GM11168 (cell line): ENCODE results near the gene CADPS2.
"Not testable (repeated sequence)": the region's sequence is repeated elsewhere in the genome, so short reads cannot be mapped to it uniquely, and the experiment has no call there.

ENCODE experiments used
- in situ Hi-C: fragments of 300-500 bp; cut with MboI; formaldehyde crosslinking; loops from one replicate; pipeline ENCODE4 v1.12.0; 2022; ENCODE audit warnings: low sequenced_read_pairs; ENCODE audit not compliant: unreplicated experiment

The CADPS2 gene

GRCh38 chr7:122858320-122858719 lies 27.9 kb downstream of the CADPS2 start:
- in situ Hi-C loops: no loop called here

DNA sequence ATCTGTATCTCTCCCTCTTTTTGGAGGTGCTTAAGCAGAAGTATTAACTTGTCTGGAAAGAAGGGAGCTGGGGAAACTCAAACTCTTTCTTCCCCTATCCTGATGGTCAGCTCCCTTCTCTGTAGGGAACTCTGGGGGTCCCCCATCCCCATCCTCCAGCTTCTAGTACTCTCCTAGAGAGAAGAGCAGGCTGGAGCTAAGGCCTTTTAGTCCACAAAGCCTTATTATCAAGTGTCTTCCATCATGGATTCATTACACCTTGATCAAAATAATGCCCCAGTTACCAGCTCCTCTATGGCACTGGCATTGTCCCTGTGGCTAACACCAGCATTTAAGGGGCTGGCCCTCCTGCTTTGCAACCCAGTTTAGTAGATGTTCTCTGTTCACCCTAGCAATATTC lies 35.7 kb downstream of the CADPS2 start:
- in situ Hi-C loops: no loop called here

DNA sequence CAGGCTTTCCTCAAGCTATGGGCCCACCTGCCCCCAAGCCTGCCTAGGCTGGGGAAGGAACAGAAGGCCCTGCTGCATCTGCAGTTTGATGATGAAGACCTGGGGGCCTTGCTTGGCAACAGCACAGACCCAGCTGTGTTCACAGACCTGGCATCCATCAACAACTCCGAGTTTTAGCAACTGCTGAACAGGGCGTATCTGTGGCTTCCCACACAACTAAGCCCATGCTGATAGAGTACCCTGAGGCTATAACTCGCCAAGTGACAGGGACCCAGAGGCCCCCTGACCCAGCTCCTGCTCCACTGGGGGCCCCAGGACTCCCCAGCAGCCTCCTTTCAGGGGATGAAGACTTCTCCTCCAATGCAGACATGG lies 36.3 kb downstream of the CADPS2 start:
- in situ Hi-C loops: no loop called here

DNA sequence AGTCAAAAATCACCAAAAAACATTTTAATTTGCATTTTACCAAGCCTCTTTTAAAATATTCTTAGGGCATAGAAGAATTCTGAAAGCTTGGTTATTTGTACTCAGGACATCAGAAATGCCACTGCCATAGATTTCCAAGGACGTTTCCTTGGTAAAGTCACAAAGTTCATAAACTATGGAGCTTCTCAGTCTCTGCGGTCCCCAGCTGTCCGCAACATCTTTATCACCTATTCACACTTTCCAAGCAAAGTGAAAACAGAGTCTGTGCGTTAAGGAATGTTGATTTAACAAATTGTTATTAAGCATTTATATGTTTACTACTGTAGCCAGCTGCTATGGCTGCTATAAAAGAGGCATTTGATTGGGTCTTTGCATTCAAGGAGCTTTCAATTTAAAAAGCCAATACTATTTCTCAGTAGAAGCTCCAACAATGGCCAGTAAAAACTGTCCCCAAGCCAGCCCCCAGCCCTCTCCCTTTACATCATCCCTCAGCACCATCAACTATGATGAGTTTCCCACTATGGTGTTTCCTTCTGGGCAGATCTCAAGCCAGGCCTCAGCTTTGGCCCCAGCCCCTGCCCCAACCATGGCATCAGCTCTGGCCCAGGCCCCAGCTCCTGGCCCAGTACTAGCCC lies 36.8 kb downstream of the CADPS2 start:
- in situ Hi-C loops: no loop called here

GRCh38 chr7:122847871-122848473 lies 38.3 kb downstream of the CADPS2 start:
- in situ Hi-C loops: no loop called here

DNA sequence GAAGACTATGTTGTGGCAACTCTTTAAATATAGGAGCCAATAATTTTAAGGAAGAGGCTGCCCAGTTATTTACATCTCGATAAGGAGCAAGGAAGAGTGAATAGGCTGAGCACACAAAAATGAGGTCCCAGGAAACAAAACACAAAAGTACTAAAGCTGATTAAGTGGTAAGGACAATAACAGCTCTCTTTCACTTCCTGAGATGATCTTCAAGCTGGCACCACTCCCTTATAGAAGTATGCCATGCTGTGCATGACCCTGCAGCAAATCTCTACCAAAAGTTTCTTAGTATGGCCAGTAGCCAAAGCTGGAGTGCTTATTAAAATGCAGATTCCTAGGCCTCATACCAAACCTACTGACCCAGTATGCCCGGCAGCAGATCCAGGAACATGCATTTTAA lies 39.7 kb downstream of the CADPS2 start:
- in situ Hi-C loops: no loop called here

DNA sequence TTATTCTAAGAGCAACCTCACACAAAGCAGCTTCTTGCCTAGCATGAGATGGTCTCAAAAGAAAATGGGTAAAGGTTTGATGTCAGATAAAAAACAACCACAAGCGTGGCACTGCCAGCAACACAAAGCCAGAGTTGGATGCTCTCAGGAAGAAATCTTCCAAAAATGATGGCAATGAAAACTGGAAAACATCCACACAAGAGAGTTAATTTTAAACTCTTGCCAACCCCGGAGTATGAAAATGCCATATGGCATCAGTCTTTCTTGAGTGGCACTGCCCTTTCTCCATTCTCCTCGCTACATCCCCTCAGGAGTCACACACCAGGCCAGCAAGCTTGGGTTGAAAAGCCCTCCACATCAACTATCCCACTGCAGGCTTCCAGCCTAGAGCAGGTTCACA lies 41.0 kb downstream of the CADPS2 start:
- in situ Hi-C loops: no loop called here

- in situ Hi-C loops: no loop called here
Measured at GRCh38 chr7:122844191-122844988, 41.9 kb downstream of the CADPS2 start.

- in situ Hi-C loops: no loop called here
Measured at GRCh38 chr7:122842971-122843370, 43.3 kb downstream of the CADPS2 start.

DNA sequence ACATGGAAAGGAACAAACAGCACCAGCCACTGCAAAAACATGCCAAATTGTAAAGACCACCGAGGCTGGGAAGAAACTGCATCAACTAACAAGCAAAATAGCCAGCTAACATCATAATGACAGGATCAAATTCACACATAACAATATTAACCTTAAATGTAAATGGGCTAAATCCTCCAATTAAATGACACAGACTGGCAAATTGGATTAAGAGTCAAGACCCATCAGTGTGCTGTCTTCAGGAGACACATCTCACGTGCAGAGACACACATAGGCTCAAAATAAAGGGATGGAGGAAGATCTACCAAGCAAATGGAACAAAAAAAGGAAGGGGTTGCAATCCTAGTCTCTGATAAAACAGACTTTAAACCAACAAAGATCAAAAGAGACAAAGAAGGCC lies 50.0 kb downstream of the CADPS2 start:
- in situ Hi-C loops: not testable (repeated sequence)

DNA sequence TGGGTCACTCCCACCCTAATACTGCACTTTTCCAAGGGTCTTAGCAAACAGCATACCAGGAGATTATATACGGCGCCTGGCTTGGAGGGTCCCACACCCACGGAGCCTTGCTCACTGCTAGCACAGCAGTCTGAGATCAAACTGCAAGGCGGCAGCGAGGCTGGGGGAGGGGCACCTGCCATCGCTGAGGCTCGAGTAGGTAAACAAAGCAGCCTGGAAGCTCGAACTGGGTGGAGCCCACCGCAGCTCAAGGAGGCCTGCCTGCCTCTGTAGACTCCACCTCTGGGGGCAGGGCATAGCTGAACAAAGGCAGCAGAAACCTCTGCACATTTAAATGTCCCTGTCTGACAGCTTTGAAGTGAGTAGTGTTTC lies 51.7 kb downstream of the CADPS2 start:
- in situ Hi-C loops: not testable (repeated sequence)

- in situ Hi-C loops: no loop called here
Measured at GRCh38 chr7:122833888-122834570, 52.2 kb downstream of the CADPS2 start.

DNA sequence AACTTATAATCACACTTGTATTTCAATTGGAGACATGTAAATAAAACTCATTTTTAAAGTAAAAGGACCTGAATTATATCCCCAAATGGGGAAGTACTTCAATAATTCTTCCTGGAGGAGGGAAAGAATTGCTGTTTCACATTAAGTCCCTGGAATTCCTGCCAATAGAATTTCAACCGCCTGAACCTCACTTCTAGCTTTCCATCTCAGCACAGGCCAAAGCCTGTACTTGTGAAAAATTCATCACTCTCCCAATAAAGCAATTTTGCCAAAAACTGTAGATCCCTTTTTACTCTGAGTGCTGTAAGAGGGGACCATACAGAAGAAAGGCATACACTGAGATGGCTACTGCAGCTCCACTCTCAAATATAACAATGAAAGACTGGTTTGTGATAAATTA lies 54.8 kb downstream of the CADPS2 start:
- in situ Hi-C loops: no loop called here

- in situ Hi-C loops: no loop called here
Measured at GRCh38 chr7:122829962-122830361, 56.3 kb downstream of the CADPS2 start.

DNA sequence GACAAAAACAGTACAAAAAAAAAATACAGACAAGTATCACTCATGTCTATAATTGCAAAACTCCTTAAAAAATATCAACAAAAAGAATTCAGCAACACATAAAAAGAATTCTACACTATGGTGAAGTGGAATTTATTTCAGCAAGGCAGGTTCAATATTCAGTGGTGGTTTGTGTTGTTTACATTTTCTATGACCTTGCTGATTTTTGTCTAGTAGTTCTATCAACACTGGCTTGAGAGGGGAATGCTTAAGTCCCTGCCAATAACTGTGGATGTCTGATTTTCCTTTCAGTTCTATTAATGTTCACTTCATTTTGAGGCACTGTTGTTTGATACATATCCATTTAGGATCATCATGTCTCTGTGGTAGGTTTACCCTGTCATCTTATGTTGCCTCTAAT lies 58.5 kb downstream of the CADPS2 start:
- in situ Hi-C loops: no loop called here

DNA sequence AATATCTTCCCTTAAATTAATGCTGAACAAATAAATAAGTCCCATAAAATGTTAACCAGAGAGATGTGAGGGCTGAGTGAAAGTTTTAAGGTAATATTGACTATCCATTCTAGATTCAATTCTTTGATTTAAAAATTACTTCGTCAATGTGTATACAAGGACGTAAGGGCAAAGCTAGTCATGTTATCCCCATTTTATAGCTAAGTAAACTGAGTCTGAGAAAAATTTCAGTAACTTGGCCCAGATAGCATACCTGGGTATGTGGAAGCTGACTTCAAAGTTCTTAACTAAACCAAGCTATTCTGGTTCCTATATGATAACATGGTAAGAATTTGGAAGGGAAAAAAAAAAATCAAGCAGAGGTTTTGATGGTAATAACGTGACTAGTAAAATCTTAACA lies 72.4 kb downstream of the CADPS2 start:
- in situ Hi-C loops: no loop called here

- in situ Hi-C loops: no loop called here
Measured at GRCh38 chr7:122803851-122804250, 82.4 kb downstream of the CADPS2 start.

GRCh38 chr7:122803323-122803722 lies 82.9 kb downstream of the CADPS2 start:
- in situ Hi-C loops: no loop called here

- in situ Hi-C loops: no loop called here
Measured at GRCh38 chr7:122802301-122802751, 83.9 kb downstream of the CADPS2 start.

DNA sequence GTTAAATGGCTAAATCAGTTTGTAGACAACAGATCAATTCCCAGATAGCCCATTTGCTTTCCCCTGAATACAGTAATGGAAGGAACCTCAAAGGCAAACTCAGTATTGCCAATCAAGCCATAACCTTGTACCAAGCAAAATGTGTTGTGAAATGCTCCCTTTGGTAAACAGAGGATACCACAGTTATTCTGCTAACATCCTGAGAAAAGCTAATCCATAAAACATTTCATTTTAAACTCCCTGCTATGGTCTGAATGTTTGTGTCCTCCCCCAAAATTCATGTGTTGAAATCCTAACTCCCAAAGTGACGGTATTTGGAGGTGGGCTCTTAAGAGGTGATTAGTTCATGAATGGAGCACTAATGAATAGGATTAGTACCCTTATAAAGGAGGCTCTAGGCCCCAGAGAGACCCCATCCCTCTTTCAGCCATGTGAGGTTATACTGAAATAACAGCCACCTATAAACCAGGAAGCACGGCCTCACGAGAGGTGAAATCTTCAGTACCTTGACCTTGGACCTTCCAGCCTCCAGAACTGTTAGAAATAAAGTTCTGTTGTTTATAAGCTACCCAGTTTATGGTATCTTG lies 94.2 kb downstream of the CADPS2 start:
- in situ Hi-C loops: no loop called here

GRCh38 chr7:122790591-122790990 lies 95.7 kb downstream of the CADPS2 start:
- in situ Hi-C loops: no loop called here
